ENCODE data around the gene FHIT.

DNA sequence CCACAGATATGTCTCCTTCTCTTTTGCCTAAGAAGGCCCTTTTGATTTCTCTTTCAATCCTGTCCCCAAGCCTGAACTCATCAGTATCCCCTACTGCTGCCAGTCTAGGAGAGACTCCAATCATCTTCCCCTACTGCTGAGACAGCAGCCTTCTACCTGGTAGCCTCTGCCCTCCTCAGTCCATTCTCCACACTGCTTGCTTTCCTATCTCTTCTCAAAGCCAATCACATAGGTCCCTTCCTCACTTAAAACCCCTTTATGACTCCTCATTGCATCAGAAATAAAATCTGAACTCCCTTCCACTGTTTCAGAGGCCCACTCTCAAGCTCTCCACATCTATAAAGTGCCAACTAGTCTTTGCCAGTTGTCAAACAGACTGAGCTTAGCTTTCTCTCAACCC lies 1119.6 kb downstream of the FHIT start:
- TF ChIP-seq POLR2AphosphoS5 (IDR thresholded peaks at IDR 0.05) (no peak), POLR2A (IDR thresholded peaks at IDR 0.05; ENCODE audit: low read depth) (no peak)
- TF ChIP-seq, protein P1, sequence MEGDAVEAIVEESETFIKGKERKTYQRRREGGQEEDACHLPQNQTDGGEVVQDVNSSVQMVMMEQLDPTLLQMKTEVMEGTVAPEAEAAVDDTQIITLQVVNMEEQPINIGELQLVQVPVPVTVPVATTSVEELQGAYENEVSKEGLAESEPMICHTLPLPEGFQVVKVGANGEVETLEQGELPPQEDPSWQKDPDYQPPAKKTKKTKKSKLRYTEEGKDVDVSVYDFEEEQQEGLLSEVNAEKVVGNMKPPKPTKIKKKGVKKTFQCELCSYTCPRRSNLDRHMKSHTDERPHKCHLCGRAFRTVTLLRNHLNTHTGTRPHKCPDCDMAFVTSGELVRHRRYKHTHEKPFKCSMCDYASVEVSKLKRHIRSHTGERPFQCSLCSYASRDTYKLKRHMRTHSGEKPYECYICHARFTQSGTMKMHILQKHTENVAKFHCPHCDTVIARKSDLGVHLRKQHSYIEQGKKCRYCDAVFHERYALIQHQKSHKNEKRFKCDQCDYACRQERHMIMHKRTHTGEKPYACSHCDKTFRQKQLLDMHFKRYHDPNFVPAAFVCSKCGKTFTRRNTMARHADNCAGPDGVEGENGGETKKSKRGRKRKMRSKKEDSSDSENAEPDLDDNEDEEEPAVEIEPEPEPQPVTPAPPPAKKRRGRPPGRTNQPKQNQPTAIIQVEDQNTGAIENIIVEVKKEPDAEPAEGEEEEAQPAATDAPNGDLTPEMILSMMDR (IDR thresholded peaks at IDR 0.05), result no peak

Data from esophagus muscularis mucosa (tissue), 3 donors.